Esophagus muscularis mucosa (tissue), 3 donors: ENCODE measurements around the gene ANKRD65.

Source experiments
- POLR2A ChIP-seq: fragments of 450-650 bp; IDR thresholded peaks from one replicate; pipeline ENCODE4 v1.6.1; 2017; ENCODE audit warnings: antibody characterized with exemption, moderate library complexity, mild to moderate bottlenecking, low read depth
- POLR2AphosphoS5 ChIP-seq, 2 donors: sonication (generic); formaldehyde crosslinking; IDR thresholded peaks; one replicate each; pipeline ENCODE4 v1.6.1; 2017; ENCODE audit warnings: antibody characterized with exemption in 2 of 2
- TF ChIP-seq, protein P1 (sequence below), 3 experiments: fragments of 200-600 bp in 2 of 3; fragments of 450-650 bp in 1 of 3; sonication (generic) in 2 of 3; IDR thresholded peaks; one replicate each; pipeline ENCODE4 v1.5.1; 2017 to 2019; ENCODE audit warnings: antibody characterized with exemption in 3 of 3, mild to moderate bottlenecking in 2 of 3, moderate library complexity in 1 of 3

DNA sequence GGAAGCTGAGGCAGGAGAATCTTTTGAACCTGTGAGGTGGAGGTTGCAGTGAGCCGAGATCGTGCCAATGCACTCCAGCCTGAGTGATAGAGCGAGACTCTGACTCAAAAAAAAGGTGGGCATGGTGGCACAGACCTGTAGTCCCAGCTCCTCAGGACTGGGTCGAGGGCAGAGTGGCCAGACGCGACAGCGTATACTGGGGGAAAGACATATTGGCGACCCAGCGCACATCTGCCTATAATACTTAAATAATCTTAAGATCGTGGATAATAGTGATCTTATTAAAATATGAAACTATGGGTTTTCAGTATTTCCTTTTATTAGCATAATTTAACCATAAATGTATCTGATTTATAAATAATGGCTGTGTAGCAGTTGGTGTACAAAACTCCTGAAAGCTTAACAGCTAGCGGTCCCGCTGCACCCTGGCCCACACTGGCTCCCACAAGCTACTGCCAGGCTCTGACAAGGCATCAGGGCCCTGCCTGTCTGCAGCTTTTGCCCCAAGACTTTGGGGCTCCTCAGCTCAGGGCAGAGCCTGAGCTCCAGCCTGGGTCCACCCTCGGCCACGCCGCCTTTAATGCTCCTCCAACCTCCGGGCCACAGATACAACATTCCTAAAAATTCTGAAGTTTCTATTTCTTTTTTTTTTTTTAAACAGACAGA lies 43.4 kb downstream of the ANKRD65 start:
- TF ChIP-seq POLR2A, result no peak
- no peak for TF ChIP-seq POLR2AphosphoS5 (IDR thresholded peaks at IDR 0.05)
- TF ChIP-seq, protein P1, sequence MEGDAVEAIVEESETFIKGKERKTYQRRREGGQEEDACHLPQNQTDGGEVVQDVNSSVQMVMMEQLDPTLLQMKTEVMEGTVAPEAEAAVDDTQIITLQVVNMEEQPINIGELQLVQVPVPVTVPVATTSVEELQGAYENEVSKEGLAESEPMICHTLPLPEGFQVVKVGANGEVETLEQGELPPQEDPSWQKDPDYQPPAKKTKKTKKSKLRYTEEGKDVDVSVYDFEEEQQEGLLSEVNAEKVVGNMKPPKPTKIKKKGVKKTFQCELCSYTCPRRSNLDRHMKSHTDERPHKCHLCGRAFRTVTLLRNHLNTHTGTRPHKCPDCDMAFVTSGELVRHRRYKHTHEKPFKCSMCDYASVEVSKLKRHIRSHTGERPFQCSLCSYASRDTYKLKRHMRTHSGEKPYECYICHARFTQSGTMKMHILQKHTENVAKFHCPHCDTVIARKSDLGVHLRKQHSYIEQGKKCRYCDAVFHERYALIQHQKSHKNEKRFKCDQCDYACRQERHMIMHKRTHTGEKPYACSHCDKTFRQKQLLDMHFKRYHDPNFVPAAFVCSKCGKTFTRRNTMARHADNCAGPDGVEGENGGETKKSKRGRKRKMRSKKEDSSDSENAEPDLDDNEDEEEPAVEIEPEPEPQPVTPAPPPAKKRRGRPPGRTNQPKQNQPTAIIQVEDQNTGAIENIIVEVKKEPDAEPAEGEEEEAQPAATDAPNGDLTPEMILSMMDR (IDR thresholded peaks at IDR 0.05), result no peak
